Measurements from ENCODE around the gene NANOGP8.
"Not testable (repeated sequence)": the region's sequence is repeated elsewhere in the genome, so short reads cannot be mapped to it uniquely, and the experiment has no call there.

NANOGP8 gene

GRCh38 chr15:35085176-35085919, at the start of gene NANOGP8:
Gene NANOGP8, minus strand, starts transcription at chr15:35085295. Its CDS starts 185 bp downstream, at chr15:35085110.
- not testable (repeated sequence) for DNase-seq (ENCODE audit: low read depth in 2 of 3, low spot score in 1 of 3)

GRCh38 chr15:35134299-35134698, 49.2 kb upstream of the NANOGP8 start:
- no peak for DNase-seq (ENCODE audit: low read depth in 2 of 3, low spot score in 1 of 3)

GRCh38 chr15:35130245-35130644, 45.1 kb upstream of the NANOGP8 start:
- no peak for DNase-seq (ENCODE audit: low read depth in 2 of 3, low spot score in 1 of 3)

- DNase-seq (ENCODE audit: low read depth in 2 of 3, low spot score in 1 of 3), result no peak
Measured at GRCh38 chr15:35129361-35129760, 44.3 kb upstream of the NANOGP8 start.

GRCh38 chr15:35127717-35128116, 42.6 kb upstream of the NANOGP8 start:
- no peak for DNase-seq (ENCODE audit: low read depth in 2 of 3, low spot score in 1 of 3)

- DNase-seq (ENCODE audit: low read depth in 2 of 3, low spot score in 1 of 3), result no peak
Measured at GRCh38 chr15:35126236-35126635, 41.1 kb upstream of the NANOGP8 start.

- no peak for DNase-seq (ENCODE audit: low read depth in 2 of 3, low spot score in 1 of 3)
Measured at GRCh38 chr15:35123743-35124142, 38.6 kb upstream of the NANOGP8 start.

GRCh38 chr15:35121611-35122359, 36.7 kb upstream of the NANOGP8 start:
- DNase-seq (ENCODE audit: low read depth in 2 of 3, low spot score in 1 of 3), result no peak

- DNase-seq (ENCODE audit: low read depth in 2 of 3, low spot score in 1 of 3), result no peak
Measured at GRCh38 chr15:35120173-35120572, 35.1 kb upstream of the NANOGP8 start.

GRCh38 chr15:35118960-35119359, 33.9 kb upstream of the NANOGP8 start:
- DNase-seq (ENCODE audit: low read depth in 2 of 3, low spot score in 1 of 3), result no peak

- DNase-seq (ENCODE audit: low read depth in 2 of 3, low spot score in 1 of 3), result no peak
Measured at GRCh38 chr15:35117543-35118265, 32.6 kb upstream of the NANOGP8 start.

- DNase-seq (ENCODE audit: low read depth in 2 of 3, low spot score in 1 of 3), result no peak
Measured at GRCh38 chr15:35115155-35115725, 30.1 kb upstream of the NANOGP8 start.

- DNase-seq (ENCODE audit: low read depth in 2 of 3, low spot score in 1 of 3), result no peak
Measured at GRCh38 chr15:35112346-35112745, 27.3 kb upstream of the NANOGP8 start.

- DNase-seq (ENCODE audit: low read depth in 2 of 3, low spot score in 1 of 3), result no peak
Measured at GRCh38 chr15:35111861-35112260, 26.8 kb upstream of the NANOGP8 start.

- no peak for DNase-seq (ENCODE audit: low read depth in 2 of 3, low spot score in 1 of 3)
Measured at GRCh38 chr15:35108453-35108852, 23.4 kb upstream of the NANOGP8 start.

- DNase-seq (ENCODE audit: low read depth in 2 of 3, low spot score in 1 of 3), result no peak
Measured at GRCh38 chr15:35107561-35107960, 22.5 kb upstream of the NANOGP8 start.

GRCh38 chr15:35107122-35107521, 22.0 kb upstream of the NANOGP8 start:
- no peak for DNase-seq (ENCODE audit: low read depth in 2 of 3, low spot score in 1 of 3)

- DNase-seq (ENCODE audit: low read depth in 2 of 3, low spot score in 1 of 3), result no peak
Measured at GRCh38 chr15:35104526-35105147, 19.5 kb upstream of the NANOGP8 start.

GRCh38 chr15:35102186-35102585, 17.1 kb upstream of the NANOGP8 start:
- DNase-seq (ENCODE audit: low read depth in 2 of 3, low spot score in 1 of 3), result no peak

GRCh38 chr15:35101335-35101734, 16.2 kb upstream of the NANOGP8 start:
- DNase-seq (ENCODE audit: low read depth in 2 of 3, low spot score in 1 of 3), result no peak

- DNase-seq (ENCODE audit: low read depth in 2 of 3, low spot score in 1 of 3), result no peak
Measured at GRCh38 chr15:35098737-35099136, 13.6 kb upstream of the NANOGP8 start.
